H1 (cell line): Measurements from ENCODE around the gene HSD17B3. TPM values are rescaled to one million over a fixed set of nuclear protein-coding genes. Genes with fewer than 3 reads are reported as not detected.

Experiments
- CTCF ChIA-PET: fragments of 300-600 bp; sonication (Branson Sonifier 250); formaldehyde crosslinking; loops from one replicate; lab custom pipeline; 2021; ENCODE audit not compliant: partially characterized antibody; lab: Charles Lee
- POLR2A ChIA-PET: fragments of 300-600 bp; sonication (Branson Sonifier 250); formaldehyde crosslinking; loops from one replicate; lab custom pipeline; 2021; ENCODE audit warnings: inconsistent platforms; ENCODE audit not compliant: partially characterized antibody; lab: Charles Lee
- DNase-seq, 2 experiments: peaks; one replicate each; pipeline versions ENCODE4 v3.0.0 to v3.0.0-alpha.2; 2010 to 2022; ENCODE audit warnings: low spot score in 2 of 2, low read depth in 1 of 2, mixed read lengths in 1 of 2
- FAIRE-seq: peaks from 2 replicates; lab custom pipeline; 2011; peaks lifted over from hg19 to GRCh38; lab: Jason Lieb, UNC
- H2AFZ ChIP-seq: 2 replicates; pipeline ENCODE4 v1.8.1; 2012; ENCODE audit warnings: low read length, inconsistent platforms
- H2AK5ac ChIP-seq: 2 replicates; pipeline ENCODE4 v1.6.1; 2013; ENCODE audit warnings: low read depth, low read length
- H2BK120ac ChIP-seq: replicated peaks from 2 replicates; pipeline ENCODE3; 2013; ENCODE audit warnings: low read depth, low read length, inconsistent platforms
- H2BK12ac ChIP-seq: 2 replicates; pipeline ENCODE4 v1.6.1; 2013; ENCODE audit warnings: low read depth, low read length
- H2BK15ac ChIP-seq: 2 replicates; pipeline ENCODE4 v1.6.1; 2013; ENCODE audit warnings: low read length
- H2BK20ac ChIP-seq: 2 replicates; pipeline ENCODE4 v1.6.1; 2013; ENCODE audit warnings: low read length
- H2BK5ac ChIP-seq: 2 replicates; pipeline ENCODE4 v1.6.1; 2013; ENCODE audit warnings: low read depth, low read length
- H3K14ac ChIP-seq: 2 replicates; pipeline ENCODE4 v1.6.1; 2013; ENCODE audit warnings: inconsistent platforms; ENCODE audit not compliant: insufficient read length
- H3K18ac ChIP-seq: 2 replicates; pipeline ENCODE4 v1.6.1; 2013; ENCODE audit warnings: low read length; ENCODE audit errors: extremely low read depth
- H3K23ac ChIP-seq: 2 replicates; pipeline ENCODE4 v1.6.1; 2013; ENCODE audit warnings: inconsistent platforms; ENCODE audit not compliant: insufficient read length
- H3K23me2 ChIP-seq: 2 replicates; pipeline ENCODE4 v1.6.1; 2013; ENCODE audit warnings: low read depth, low read length
- H3K27ac ChIP-seq: 2 replicates; pipeline ENCODE4 v1.6.1; 2011; ENCODE audit warnings: low read depth, low read length, inconsistent platforms
- H3K27me3 ChIP-seq, 4 experiments: replicated peaks in 1 of 4; 1 replicate in 1 of 4; 2 replicates in 3 of 4; pipeline versions ENCODE4 v1.6.1 to v1.8.1; 2011 to 2013; ENCODE audit warnings: low read length in 3 of 4, mild to moderate bottlenecking in 3 of 4, inconsistent platforms in 2 of 4, mixed read lengths in 2 of 4, moderate library complexity in 1 of 4; ENCODE audit not compliant: control insufficient read depth in 3 of 4, insufficient read depth in 3 of 4; ENCODE audit errors: extremely low read depth in 1 of 4
- H3K36me3 ChIP-seq, 4 experiments: 2 replicates each; pipeline versions ENCODE4 v1.6.1 to v1.8.1; 2011 to 2013; ENCODE audit warnings: mild to moderate bottlenecking in 4 of 4, low read length in 3 of 4, moderate library complexity in 2 of 4, control low read depth in 1 of 4, inconsistent platforms in 1 of 4; ENCODE audit not compliant: insufficient read depth in 4 of 4, control insufficient read depth in 2 of 4
- H3K4ac ChIP-seq: replicated peaks from 2 replicates; pipeline ENCODE3; 2013; ENCODE audit warnings: low read length, low read depth, mixed read lengths, inconsistent platforms; ENCODE audit not compliant: insufficient read length
- H3K4me1 ChIP-seq, 4 experiments: replicated peaks in 1 of 4; 1 replicate in 1 of 4; 2 replicates in 3 of 4; pipeline versions ENCODE4 v1.6.1 to v1.8.1; 2011 to 2013; ENCODE audit warnings: low read length in 3 of 4, inconsistent platforms in 2 of 4, mixed read lengths in 1 of 4; ENCODE audit not compliant: insufficient read depth in 4 of 4, control insufficient read depth in 3 of 4
- H3K4me2 ChIP-seq, 2 experiments: 2 replicates each; pipeline versions ENCODE4 v1.6.1 to v1.8.1; 2011 to 2013; ENCODE audit warnings: low read depth in 2 of 2, low read length in 2 of 2, control low read depth in 1 of 2, inconsistent platforms in 1 of 2, mild to moderate bottlenecking in 1 of 2; ENCODE audit not compliant: insufficient read depth in 1 of 2
- H3K4me3 ChIP-seq, 4 experiments: fragments of 200-600, 300-600 bp in 1 of 4; sonication (generic), shearing (Covaris generic), sonication (Bioruptor Twin) in 1 of 4; 2 replicates each; pipeline versions ENCODE4 v1.5.1 to v1.8.1; 2011 to 2016; ENCODE audit warnings: low read length in 4 of 4, low read depth in 3 of 4, control low read depth in 2 of 4, inconsistent platforms in 2 of 4, mild to moderate bottlenecking in 2 of 4, mixed read lengths in 1 of 4, moderate library complexity in 1 of 4; ENCODE audit not compliant: insufficient read depth in 2 of 4; ENCODE audit errors: extremely low read depth in 1 of 4
- H3K56ac ChIP-seq: replicated peaks from 2 replicates; pipeline ENCODE3; 2013; ENCODE audit warnings: low read depth, mild to moderate bottlenecking, mixed read lengths, low read length, inconsistent platforms; ENCODE audit not compliant: insufficient read length
- H3K79me1 ChIP-seq: 2 replicates; pipeline ENCODE4 v1.6.1; 2013; ENCODE audit warnings: low read depth, low read length, control low read depth
- H3K79me2 ChIP-seq, 2 experiments: 2 replicates each; pipeline versions ENCODE4 v1.6.1 to v1.8.1; 2012 to 2013; ENCODE audit warnings: low read length in 2 of 2, mild to moderate bottlenecking in 2 of 2, inconsistent platforms in 1 of 2; ENCODE audit not compliant: insufficient read depth in 2 of 2, control insufficient read depth in 1 of 2
- H3K9ac ChIP-seq, 4 experiments: replicated peaks in 1 of 4; 1 replicate in 1 of 4; 2 replicates in 3 of 4; pipeline versions ENCODE4 v1.6.1 to v1.8.1; 2011 to 2013; ENCODE audit warnings: low read depth in 3 of 4, low read length in 3 of 4, control low read depth in 2 of 4, mild to moderate bottlenecking in 2 of 4, moderate library complexity in 2 of 4, inconsistent platforms in 1 of 4; ENCODE audit errors: extremely low read depth in 1 of 4
- H3K9me3 ChIP-seq, 2 experiments: 2 replicates each; pipeline versions ENCODE4 v1.6.1 to v1.8.1; 2012 to 2013; ENCODE audit warnings: mild to moderate bottlenecking in 2 of 2, moderate library complexity in 2 of 2, control low read depth in 1 of 2, inconsistent platforms in 1 of 2, low read depth in 1 of 2, low read length in 1 of 2, mixed read lengths in 1 of 2; ENCODE audit not compliant: insufficient read depth in 2 of 2
- H4K20me1 ChIP-seq, 2 experiments: replicated peaks in 1 of 2; 2 replicates each; pipeline versions ENCODE3 to v1.8.1; 2011 to 2013; ENCODE audit warnings: inconsistent platforms in 2 of 2, low read length in 2 of 2, mild to moderate bottlenecking in 1 of 2; ENCODE audit not compliant: insufficient read depth in 2 of 2, control insufficient read depth in 1 of 2
- H4K5ac ChIP-seq: 2 replicates; pipeline ENCODE4 v1.6.1; 2013; ENCODE audit warnings: low read length, low read depth, mixed read lengths, inconsistent platforms; ENCODE audit not compliant: insufficient read length
- H4K8ac ChIP-seq: 2 replicates; pipeline ENCODE4 v1.8.0; 2013; ENCODE audit warnings: mild to moderate bottlenecking, moderate library complexity, low read length, inconsistent platforms; ENCODE audit not compliant: insufficient read depth; ENCODE audit errors: extremely low read depth
- H4K91ac ChIP-seq: replicated peaks from 2 replicates; pipeline ENCODE3; 2013; ENCODE audit warnings: low read length, mixed read lengths, inconsistent platforms; ENCODE audit not compliant: insufficient read length
- CBX5 ChIP-seq: fragments of 300-800, 300-1000 bp; sonication (generic); IDR thresholded peaks from 2 replicates; pipeline ENCODE4 v1.7.1; 2016; ENCODE audit warnings: antibody characterized with exemption, low read length, low read depth
- CBX8 ChIP-seq: fragments of 300-800, 300-1000 bp; sonication (generic); IDR thresholded peaks from 2 replicates; pipeline ENCODE4 v1.7.1; 2016; ENCODE audit warnings: low read depth, low read length, borderline replicate concordance
- EGR1 ChIP-seq: IDR thresholded peaks from 2 replicates; pipeline ENCODE4 v1.6.1; 2011; ENCODE audit warnings: low read depth, low read length, borderline replicate concordance
- GTF2F1 ChIP-seq: IDR thresholded peaks from 2 replicates; pipeline ENCODE4 v1.6.1; 2012; ENCODE audit warnings: low read depth, low read length, improper control_type of control experiment, borderline replicate concordance
- JUN ChIP-seq: IDR thresholded peaks from 2 replicates; pipeline ENCODE4 v1.6.1; 2011; ENCODE audit warnings: low read depth, mild to moderate bottlenecking, improper control_type of control experiment, low read length
- KDM4A ChIP-seq: IDR thresholded peaks from one replicate; pipeline ENCODE4 v1.7.1; 2012; ENCODE audit warnings: low read depth, mild to moderate bottlenecking, moderate library complexity, low read length, inconsistent platforms; ENCODE audit not compliant: severe bottlenecking
- SIX5 ChIP-seq: IDR thresholded peaks from 2 replicates; pipeline ENCODE4 v1.6.1; 2011; ENCODE audit warnings: mild to moderate bottlenecking, low read depth, low read length
- SP2 ChIP-seq: IDR thresholded peaks from 2 replicates; pipeline ENCODE4 v1.6.1; 2012; ENCODE audit warnings: mild to moderate bottlenecking, low read length, inconsistent platforms
- WGBS, 2 experiments: shearing (Covaris generic) in 1 of 2; methylation state at CpG; one replicate each; pipeline versions ENCODE4 v1.1.6 to v1.1.7; 2013 to 2015; ENCODE audit warnings: low lambda C conversion rate in 2 of 2, mixed read lengths in 2 of 2, inconsistent platforms in 1 of 2, low coverage in 1 of 2, missing lambda C conversion rate in 1 of 2; ENCODE audit not compliant: insufficient replicate concordance in 2 of 2, insufficient coverage in 1 of 2, insufficient read length in 1 of 2; ENCODE audit errors: extremely low coverage in 1 of 2, missing lambda C conversion rate in 1 of 2; 5-methylcytosine and 5-hydroxymethylcytosine counted together
- polyA plus RNA-seq, 7 experiments: library from polyadenylated mRNA; depleted of rRNA in 3 of 7; stranded (reverse) in 5 of 7; unstranded in 2 of 7; fragments of >200 nt in 5 of 7; fragments of 200-250 nt in 2 of 7; gene quantifications; 1 replicate in 5 of 7; 2 replicates in 1 of 7; 4 replicates in 1 of 7; pipeline versions ENCODE4 v1.2.1 to v1.2.3, GENCODE V29; 2011 to 2013; ENCODE audit warnings: missing spikeins in 2 of 7, mixed read lengths in 2 of 7
- total RNA-seq: library from RNA; stranded (reverse); fragmentation: NEBNext Ultra II Directional; extraction: Animal tissue kit (Norgen Biotek cat#: 25700); gene quantifications from 2 replicates; pipeline ENCODE4 v1.2.1, GENCODE V29; 2021

The HSD17B3 gene
- total and polyA plus RNA-seq, 2 of the 8 experiments (the other 6 are each of a cell fraction or from before 2014, with no cell fraction given), result not detected

DNA sequence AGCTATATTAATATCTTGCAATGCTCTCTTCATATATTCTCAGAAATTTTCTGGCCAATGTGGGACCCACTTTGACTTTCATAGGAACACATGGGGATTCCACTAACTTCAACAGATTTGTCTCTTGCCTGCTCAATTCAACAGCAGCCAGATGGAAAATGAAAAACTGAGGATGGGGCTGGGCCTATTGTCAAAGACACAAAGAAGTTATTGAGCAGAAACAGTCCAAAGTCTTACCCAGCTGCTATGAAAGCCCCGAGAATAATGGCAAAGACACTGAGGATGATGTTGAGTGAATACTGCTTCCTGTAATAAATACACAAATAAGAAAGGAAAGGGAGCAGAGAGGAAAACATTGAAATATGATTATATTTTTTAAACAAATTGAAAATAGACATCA, 48.9 kb upstream of the HSD17B3 start:
- Histone ChIP-seq H3K79me1 (no peaks in the 10 kb centered on the region), H2BK5ac (no peak overlapping the region), H3K36me3 (no peaks in the 10 kb centered on the region; a peak in 1 of 8 replicates), H2AFZ (no peak overlapping the region), H3K23ac (no peak overlapping the region), H3K14ac (no peak overlapping the region), H3K56ac (no peak overlapping the region), H4K91ac (no peak overlapping the region), H3K27me3 (no peaks in the 10 kb centered on the region), H4K20me1 (no peaks in the 10 kb centered on the region), H3K9ac (no peak overlapping the region), H3K18ac (no peak overlapping the region), H3K79me2 (no peaks in the 10 kb centered on the region), H2BK15ac (no peak overlapping the region), H3K4ac (no peak overlapping the region), H2BK120ac (no peak overlapping the region), H3K23me2 (no peaks in the 10 kb centered on the region), H3K27ac (no peak overlapping the region), H3K4me3 (no peak overlapping the region), H2BK12ac (no peak overlapping the region), H3K4me2 (no peak overlapping the region), H4K8ac (no peak overlapping the region), H2AK5ac (no peak overlapping the region), H3K9me3 (peaks cover 0 to 4% of the 10 kb centered on the region in 2 experiments; a peak in 2 of 4 replicates), H2BK20ac (no peak overlapping the region), H3K4me1 (peaks cover 0 to 6% (median 4%) of the 10 kb centered on the region in 4 experiments; a peak in 2 of 7 replicates), H4K5ac (no peak overlapping the region)
- FAIRE-seq (no peak), DNase-seq (no peak)
- 92% methylated on average over 1 of the region's 1 CpG; no CpG with 5 or more reads in 1 of the 2 experiments for WGBS, 2 experiments
- POLR2A ChIA-PET, result no interaction called here
- CTCF ChIA-PET, result interaction anchor here (1.0 to 1.4 kb wide), 2 partner anchors 44 to 105 kb away, joined by 3 read pairs; no protein-coding TSS in a partner anchor
- no peak for TF ChIP-seq EGR1
- TF ChIP-seq JUN, result no peak
- no peak for TF ChIP-seq CBX5
- no peak for TF ChIP-seq SIX5
- no peak for TF ChIP-seq KDM4A
- TF ChIP-seq GTF2F1, result no peak
- no peak for TF ChIP-seq SP2
- TF ChIP-seq CBX8, result no peak
